ENCODE results near the gene TRPC6.

DNA sequence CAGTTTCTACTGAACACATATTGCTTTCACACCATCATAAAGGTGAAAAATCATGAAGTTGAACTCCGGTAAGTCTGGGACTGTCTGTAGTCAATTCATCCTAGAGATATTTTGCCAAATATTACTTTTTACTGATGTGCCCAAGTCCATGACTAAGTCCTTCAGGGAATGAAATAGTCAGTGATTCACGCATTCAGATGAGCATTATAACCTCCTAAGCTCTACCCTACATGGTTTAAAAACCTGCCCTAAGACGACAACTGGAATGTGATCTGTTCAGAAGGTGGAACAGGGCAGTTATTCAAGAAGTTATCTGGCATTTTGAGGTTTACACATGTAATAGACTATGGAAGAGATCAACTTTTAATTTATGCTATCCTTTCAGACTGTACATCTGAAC lies 125.6 kb downstream of the TRPC6 start:
- TF ChIP-seq, protein P1, sequence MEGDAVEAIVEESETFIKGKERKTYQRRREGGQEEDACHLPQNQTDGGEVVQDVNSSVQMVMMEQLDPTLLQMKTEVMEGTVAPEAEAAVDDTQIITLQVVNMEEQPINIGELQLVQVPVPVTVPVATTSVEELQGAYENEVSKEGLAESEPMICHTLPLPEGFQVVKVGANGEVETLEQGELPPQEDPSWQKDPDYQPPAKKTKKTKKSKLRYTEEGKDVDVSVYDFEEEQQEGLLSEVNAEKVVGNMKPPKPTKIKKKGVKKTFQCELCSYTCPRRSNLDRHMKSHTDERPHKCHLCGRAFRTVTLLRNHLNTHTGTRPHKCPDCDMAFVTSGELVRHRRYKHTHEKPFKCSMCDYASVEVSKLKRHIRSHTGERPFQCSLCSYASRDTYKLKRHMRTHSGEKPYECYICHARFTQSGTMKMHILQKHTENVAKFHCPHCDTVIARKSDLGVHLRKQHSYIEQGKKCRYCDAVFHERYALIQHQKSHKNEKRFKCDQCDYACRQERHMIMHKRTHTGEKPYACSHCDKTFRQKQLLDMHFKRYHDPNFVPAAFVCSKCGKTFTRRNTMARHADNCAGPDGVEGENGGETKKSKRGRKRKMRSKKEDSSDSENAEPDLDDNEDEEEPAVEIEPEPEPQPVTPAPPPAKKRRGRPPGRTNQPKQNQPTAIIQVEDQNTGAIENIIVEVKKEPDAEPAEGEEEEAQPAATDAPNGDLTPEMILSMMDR (IDR thresholded peaks at IDR 0.05; ENCODE audit: low read depth, low read length) = no peak
- TF ChIP-seq EZH2phosphoT487 (IDR thresholded peaks at IDR 0.05; ENCODE audit: low read depth) = no peak
